HEK293 (cell line): ENCODE results near the gene CNP.
A peak's percentile ranks its signal among the peaks of the same experiment; 100 is the strongest.

ENCODE experiments used
- AEBP2 ChIP-seq: fragments of 450-650 bp; formaldehyde crosslinking; IDR thresholded peaks from 2 replicates; pipeline ENCODE4 v1.5.1; 2016; ENCODE audit warnings: missing biosample characterization, missing genetic modification characterization, borderline replicate concordance
- HOXC10 ChIP-seq: sonication (generic); formaldehyde crosslinking; IDR thresholded peaks from 2 replicates; pipeline ENCODE4 v1.8.1; 2023; ENCODE audit warnings: mild to moderate bottlenecking, missing genetic modification reagents
- KLF10 ChIP-seq: fragments of 450-650 bp; IDR thresholded peaks from 2 replicates; pipeline ENCODE4 v1.5.1; 2018; ENCODE audit warnings: missing biosample characterization, mild to moderate bottlenecking, missing genetic modification characterization
- KLF16 ChIP-seq: fragments of 450-650 bp; formaldehyde crosslinking; IDR thresholded peaks from 2 replicates; pipeline ENCODE4 v1.5.1; 2017; ENCODE audit warnings: missing biosample characterization, missing genetic modification characterization
- KLF9 ChIP-seq: fragments of 450-650 bp; formaldehyde crosslinking; IDR thresholded peaks from 2 replicates; pipeline ENCODE4 v1.5.1; 2016; ENCODE audit warnings: missing biosample characterization, missing genetic modification characterization, low read depth
- MZF1 ChIP-seq: fragments of 450-650 bp; formaldehyde crosslinking; IDR thresholded peaks from 2 replicates; pipeline ENCODE4 v1.5.1; 2017; ENCODE audit warnings: missing biosample characterization, missing genetic modification characterization, borderline replicate concordance
- RBAK ChIP-seq: fragments of 450-650 bp; formaldehyde crosslinking; IDR thresholded peaks from 2 replicates; pipeline ENCODE4 v1.5.1; 2016; ENCODE audit warnings: missing biosample characterization, missing genetic modification characterization
- SALL2 ChIP-seq: fragments of 450-650 bp; formaldehyde crosslinking; IDR thresholded peaks from 2 replicates; pipeline ENCODE4 v1.5.0; 2017; ENCODE audit warnings: missing biosample characterization, mild to moderate bottlenecking, missing genetic modification characterization, borderline replicate concordance
- YY1 ChIP-seq: fragments of 450-650 bp; formaldehyde crosslinking; IDR thresholded peaks from 2 replicates; pipeline ENCODE4 v1.5.1; 2018; ENCODE audit warnings: missing biosample characterization, missing genetic modification characterization
- ZFP69B ChIP-seq: fragments of 450-650 bp; formaldehyde crosslinking; IDR thresholded peaks from 2 replicates; pipeline ENCODE4 v1.5.1; 2016; ENCODE audit warnings: missing biosample characterization, missing genetic modification characterization
- ZIC2 ChIP-seq: fragments of 450-650 bp; formaldehyde crosslinking; IDR thresholded peaks from 2 replicates; pipeline ENCODE4 v1.5.1; 2016; ENCODE audit warnings: missing biosample characterization, missing genetic modification characterization
- ZNF114 ChIP-seq: fragments of 450-650 bp; formaldehyde crosslinking; IDR thresholded peaks from 2 replicates; pipeline ENCODE4 v1.5.0; 2017; ENCODE audit warnings: missing biosample characterization, missing genetic modification characterization
- ZNF121 ChIP-seq: fragments of 450-650 bp; formaldehyde crosslinking; IDR thresholded peaks from 2 replicates; pipeline ENCODE4 v1.5.1; 2016; ENCODE audit warnings: missing biosample characterization, missing genetic modification characterization
- ZNF214 ChIP-seq: fragments of 450-650 bp; formaldehyde crosslinking; IDR thresholded peaks from 2 replicates; pipeline ENCODE4 v1.5.1; 2017; ENCODE audit warnings: missing biosample characterization, mild to moderate bottlenecking, missing genetic modification characterization, borderline replicate concordance
- ZNF23 ChIP-seq: fragments of 450-650 bp; formaldehyde crosslinking; IDR thresholded peaks from 2 replicates; pipeline ENCODE4 v1.5.1; 2016; ENCODE audit warnings: missing biosample characterization, missing genetic modification characterization, borderline replicate concordance
- ZNF324 ChIP-seq: fragments of 450-650 bp; formaldehyde crosslinking; IDR thresholded peaks from 2 replicates; pipeline ENCODE4 v1.5.1; 2016; ENCODE audit warnings: missing biosample characterization, missing genetic modification characterization
- ZNF341 ChIP-seq: fragments of 450-650 bp; formaldehyde crosslinking; IDR thresholded peaks from 2 replicates; pipeline ENCODE4; 2016; ENCODE audit warnings: low read depth, missing biosample characterization, missing genetic modification characterization
- ZNF37A ChIP-seq: fragments of 450-650 bp; IDR thresholded peaks from 2 replicates; pipeline ENCODE4 v1.5.1; 2018; ENCODE audit warnings: missing biosample characterization, missing genetic modification characterization
- ZNF423 ChIP-seq: fragments of 450-650 bp; formaldehyde crosslinking; IDR thresholded peaks from 2 replicates; pipeline ENCODE4 v1.5.1; 2016; ENCODE audit warnings: missing biosample characterization, missing genetic modification characterization
- ZNF529 ChIP-seq: fragments of 450-650 bp; formaldehyde crosslinking; IDR thresholded peaks from 2 replicates; pipeline ENCODE4 v1.5.1; 2017; ENCODE audit warnings: missing genetic modification characterization, missing biosample characterization; ENCODE audit not compliant: insufficient replicate concordance
- ZNF654 ChIP-seq: fragments of 450-650 bp; formaldehyde crosslinking; IDR thresholded peaks from 2 replicates; pipeline ENCODE4 v1.5.1; 2016; ENCODE audit warnings: low read depth, missing biosample characterization, missing genetic modification characterization
- ZNF658 ChIP-seq: fragments of 450-650 bp; formaldehyde crosslinking; IDR thresholded peaks from 2 replicates; pipeline ENCODE4; 2016; ENCODE audit warnings: missing biosample characterization, missing genetic modification characterization
- ZNF777 ChIP-seq: fragments of 450-650 bp; formaldehyde crosslinking; IDR thresholded peaks from 2 replicates; pipeline ENCODE4 v1.5.1; 2017; ENCODE audit warnings: missing biosample characterization, missing genetic modification characterization, borderline replicate concordance
- ZNF785 ChIP-seq: fragments of 450-650 bp; formaldehyde crosslinking; IDR thresholded peaks from 2 replicates; pipeline ENCODE4 v1.5.1; 2016; ENCODE audit warnings: missing biosample characterization, missing genetic modification characterization
- ZNF837 ChIP-seq: fragments of 450-650 bp; formaldehyde crosslinking; IDR thresholded peaks from 2 replicates; pipeline ENCODE4 v1.5.1; 2016; ENCODE audit warnings: missing biosample characterization, missing genetic modification characterization
- ZSCAN16 ChIP-seq: fragments of 450-650 bp; formaldehyde crosslinking; IDR thresholded peaks from 2 replicates; pipeline ENCODE4 v1.5.1; 2016; ENCODE audit warnings: missing biosample characterization, missing genetic modification characterization
- ZSCAN30 ChIP-seq: fragments of 450-650 bp; IDR thresholded peaks from 2 replicates; pipeline ENCODE4 v1.5.1; 2018; ENCODE audit warnings: missing biosample characterization, mild to moderate bottlenecking, missing genetic modification characterization, moderate library complexity
- TF ChIP-seq, protein P1 (sequence below): fragments of 450-650 bp; formaldehyde crosslinking; IDR thresholded peaks from 2 replicates; pipeline ENCODE4 v1.5.1; 2016; ENCODE audit warnings: missing biosample characterization, missing genetic modification characterization
- TF ChIP-seq, protein P2 (sequence below): fragments of 450-650 bp; formaldehyde crosslinking; IDR thresholded peaks from 2 replicates; pipeline ENCODE4 v1.5.1; 2017; ENCODE audit warnings: missing biosample characterization, missing genetic modification characterization
- TF ChIP-seq, protein P3 (sequence below): fragments of 450-650 bp; formaldehyde crosslinking; IDR thresholded peaks from 2 replicates; pipeline ENCODE4 v1.5.1; 2016; ENCODE audit warnings: missing biosample characterization, missing genetic modification characterization, low read depth
- TF ChIP-seq, protein P4 (sequence below): IDR thresholded peaks from 2 replicates; pipeline ENCODE4 v1.6.1; 2011; ENCODE audit warnings: mild to moderate bottlenecking, low read depth, low read length, borderline replicate concordance

Gene CNP

GRCh38 chr17:42016941-42017865, 50.6 kb downstream of the CNP start, which contains the start of gene DNAJC7 (continued):
- TF ChIP-seq AEBP2 (tag by site-specific recombination) (no peak), ZNF658 (tag by site-specific recombination) (no peak), ZNF529 (no peak), ZNF214 (tag by site-specific recombination) (no peak), ZNF324 (peak; percentile 67), MZF1 (no peak), ZFP69B (tag by site-specific recombination) (peak; percentile 27; the same call in 1 of the 2 replicates), SALL2 (no peak), KLF10 (tag by site-specific recombination) (peak; percentile 30; the same call in 1 of the 2 replicates), ZNF785 (tag by site-specific recombination) (no peak), ZNF837 (tag by site-specific recombination) (no peak), HOXC10 (CRISPR knock-in tag) (no peak), ZNF423 (tag by site-specific recombination) (peak; percentile 99), ZNF121 (tag by site-specific recombination) (peak; percentile 62), RBAK (tag by site-specific recombination) (no peak), ZIC2 (tag by site-specific recombination) (peak; percentile 93), ZSCAN30 (tag by site-specific recombination) (peak; percentile 12; the same call in 1 of the 2 replicates), ZNF654 (tag by site-specific recombination) (no peak), ZNF341 (tag by site-specific recombination) (peak; percentile 88), ZNF114 (tag by site-specific recombination) (no peak), ZSCAN16 (tag by site-specific recombination) (no peak), YY1 (peak; percentile 99), KLF9 (peak; percentile 73), ZNF23 (no peak), ZNF37A (no peak), KLF16 (peak; percentile 94), ZNF777 (tag by site-specific recombination) (0 out of 2 replicates have a peak, but pooled peaks have one; percentile 71)
- TF ChIP-seq, protein P1, sequence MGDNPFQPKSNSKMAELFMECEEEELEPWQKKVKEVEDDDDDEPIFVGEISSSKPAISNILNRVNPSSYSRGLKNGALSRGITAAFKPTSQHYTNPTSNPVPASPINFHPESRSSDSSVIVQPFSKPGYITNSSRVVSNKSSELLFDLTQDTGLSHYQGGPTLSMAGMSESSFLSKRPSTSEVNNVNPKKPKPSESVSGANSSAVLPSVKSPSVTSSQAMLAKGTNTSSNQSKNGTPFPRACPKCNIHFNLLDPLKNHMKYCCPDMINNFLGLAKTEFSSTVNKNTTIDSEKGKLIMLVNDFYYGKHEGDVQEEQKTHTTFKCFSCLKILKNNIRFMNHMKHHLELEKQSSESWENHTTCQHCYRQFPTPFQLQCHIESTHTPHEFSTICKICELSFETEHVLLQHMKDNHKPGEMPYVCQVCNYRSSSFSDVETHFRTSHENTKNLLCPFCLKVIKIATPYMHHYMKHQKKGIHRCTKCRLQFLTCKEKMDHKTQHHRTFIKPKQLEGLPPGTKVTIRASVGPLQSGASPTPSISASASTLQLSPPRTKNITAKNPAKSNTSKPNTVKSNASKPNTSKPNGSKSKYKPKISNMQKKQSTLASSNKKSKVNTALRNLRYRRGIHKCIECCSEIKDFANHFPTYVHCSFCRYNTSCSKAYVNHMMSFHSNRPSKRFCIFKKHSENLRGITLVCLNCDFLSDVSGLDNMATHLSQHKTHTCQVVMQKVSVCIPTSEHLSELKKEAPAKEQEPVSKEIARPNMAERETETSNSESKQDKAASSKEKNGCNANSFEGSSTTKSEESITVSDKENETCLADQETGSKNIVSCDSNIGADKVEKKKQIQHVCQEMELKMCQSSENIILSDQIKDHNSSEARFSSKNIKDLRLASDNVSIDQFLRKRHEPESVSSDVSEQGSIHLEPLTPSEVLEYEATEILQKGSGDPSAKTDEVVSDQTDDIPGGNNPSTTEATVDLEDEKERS (tag by site-specific recombination) = 0 out of 2 replicates have a peak, but pooled peaks have one; percentile 20
- TF ChIP-seq, protein P2, sequence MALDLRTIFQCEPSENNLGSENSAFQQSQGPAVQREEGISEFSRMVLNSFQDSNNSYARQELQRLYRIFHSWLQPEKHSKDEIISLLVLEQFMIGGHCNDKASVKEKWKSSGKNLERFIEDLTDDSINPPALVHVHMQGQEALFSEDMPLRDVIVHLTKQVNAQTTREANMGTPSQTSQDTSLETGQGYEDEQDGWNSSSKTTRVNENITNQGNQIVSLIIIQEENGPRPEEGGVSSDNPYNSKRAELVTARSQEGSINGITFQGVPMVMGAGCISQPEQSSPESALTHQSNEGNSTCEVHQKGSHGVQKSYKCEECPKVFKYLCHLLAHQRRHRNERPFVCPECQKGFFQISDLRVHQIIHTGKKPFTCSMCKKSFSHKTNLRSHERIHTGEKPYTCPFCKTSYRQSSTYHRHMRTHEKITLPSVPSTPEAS (tag by site-specific recombination) = no peak
- TF ChIP-seq, protein P3, sequence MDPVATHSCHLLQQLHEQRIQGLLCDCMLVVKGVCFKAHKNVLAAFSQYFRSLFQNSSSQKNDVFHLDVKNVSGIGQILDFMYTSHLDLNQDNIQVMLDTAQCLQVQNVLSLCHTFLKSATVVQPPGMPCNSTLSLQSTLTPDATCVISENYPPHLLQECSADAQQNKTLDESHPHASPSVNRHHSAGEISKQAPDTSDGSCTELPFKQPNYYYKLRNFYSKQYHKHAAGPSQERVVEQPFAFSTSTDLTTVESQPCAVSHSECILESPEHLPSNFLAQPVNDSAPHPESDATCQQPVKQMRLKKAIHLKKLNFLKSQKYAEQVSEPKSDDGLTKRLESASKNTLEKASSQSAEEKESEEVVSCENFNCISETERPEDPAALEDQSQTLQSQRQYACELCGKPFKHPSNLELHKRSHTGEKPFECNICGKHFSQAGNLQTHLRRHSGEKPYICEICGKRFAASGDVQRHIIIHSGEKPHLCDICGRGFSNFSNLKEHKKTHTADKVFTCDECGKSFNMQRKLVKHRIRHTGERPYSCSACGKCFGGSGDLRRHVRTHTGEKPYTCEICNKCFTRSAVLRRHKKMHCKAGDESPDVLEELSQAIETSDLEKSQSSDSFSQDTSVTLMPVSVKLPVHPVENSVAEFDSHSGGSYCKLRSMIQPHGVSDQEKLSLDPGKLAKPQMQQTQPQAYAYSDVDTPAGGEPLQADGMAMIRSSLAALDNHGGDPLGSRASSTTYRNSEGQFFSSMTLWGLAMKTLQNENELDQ (tag by site-specific recombination) = no peak
- TF ChIP-seq, protein P4, sequence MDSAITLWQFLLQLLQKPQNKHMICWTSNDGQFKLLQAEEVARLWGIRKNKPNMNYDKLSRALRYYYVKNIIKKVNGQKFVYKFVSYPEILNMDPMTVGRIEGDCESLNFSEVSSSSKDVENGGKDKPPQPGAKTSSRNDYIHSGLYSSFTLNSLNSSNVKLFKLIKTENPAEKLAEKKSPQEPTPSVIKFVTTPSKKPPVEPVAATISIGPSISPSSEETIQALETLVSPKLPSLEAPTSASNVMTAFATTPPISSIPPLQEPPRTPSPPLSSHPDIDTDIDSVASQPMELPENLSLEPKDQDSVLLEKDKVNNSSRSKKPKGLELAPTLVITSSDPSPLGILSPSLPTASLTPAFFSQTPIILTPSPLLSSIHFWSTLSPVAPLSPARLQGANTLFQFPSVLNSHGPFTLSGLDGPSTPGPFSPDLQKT = peak; percentile 67; the same call in 1 of the 2 replicates
